Fibroblast of mammary gland (primary cell): ENCODE data around the gene MARCHF2.
A peak's percentile ranks its signal among the peaks of the same experiment; 100 is the strongest.

Experiments used
- DNase-seq: peaks from one replicate; pipeline ENCODE4 v3.0.0-alpha.2; 2010; ENCODE audit warnings: low read depth
- H3K4me3 ChIP-seq: 2 replicates; pipeline ENCODE4 v1.5.1; 2011; ENCODE audit warnings: low read depth, mild to moderate bottlenecking, low read length, moderate library complexity; ENCODE audit not compliant: control insufficient read depth
- TF ChIP-seq, protein P1 (sequence below): conservative IDR thresholded peaks from 2 replicates; pipeline ENCODE4 v1.5.1; 2011; ENCODE audit warnings: low read depth, low read length, inconsistent platforms; ENCODE audit not compliant: control insufficient read depth, insufficient read depth

The MARCHF2 gene

GRCh38 chr19:8392017-8392591 is 21.0 kb upstream of the MARCHF2 start:
- H3K4me3 ChIP-seq = no peak overlapping the region
- peak; percentile 36 for DNase-seq
- TF ChIP-seq, protein P1, sequence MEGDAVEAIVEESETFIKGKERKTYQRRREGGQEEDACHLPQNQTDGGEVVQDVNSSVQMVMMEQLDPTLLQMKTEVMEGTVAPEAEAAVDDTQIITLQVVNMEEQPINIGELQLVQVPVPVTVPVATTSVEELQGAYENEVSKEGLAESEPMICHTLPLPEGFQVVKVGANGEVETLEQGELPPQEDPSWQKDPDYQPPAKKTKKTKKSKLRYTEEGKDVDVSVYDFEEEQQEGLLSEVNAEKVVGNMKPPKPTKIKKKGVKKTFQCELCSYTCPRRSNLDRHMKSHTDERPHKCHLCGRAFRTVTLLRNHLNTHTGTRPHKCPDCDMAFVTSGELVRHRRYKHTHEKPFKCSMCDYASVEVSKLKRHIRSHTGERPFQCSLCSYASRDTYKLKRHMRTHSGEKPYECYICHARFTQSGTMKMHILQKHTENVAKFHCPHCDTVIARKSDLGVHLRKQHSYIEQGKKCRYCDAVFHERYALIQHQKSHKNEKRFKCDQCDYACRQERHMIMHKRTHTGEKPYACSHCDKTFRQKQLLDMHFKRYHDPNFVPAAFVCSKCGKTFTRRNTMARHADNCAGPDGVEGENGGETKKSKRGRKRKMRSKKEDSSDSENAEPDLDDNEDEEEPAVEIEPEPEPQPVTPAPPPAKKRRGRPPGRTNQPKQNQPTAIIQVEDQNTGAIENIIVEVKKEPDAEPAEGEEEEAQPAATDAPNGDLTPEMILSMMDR = no peak

- H3K4me3 ChIP-seq = no peak overlapping the region
- TF ChIP-seq, protein P1 = no peak
- no peak for DNase-seq
These were observed 19.8 kb upstream of the MARCHF2 start for GRCh38 chr19:8393192-8393870.

- H3K4me3 ChIP-seq = no peak overlapping the region
These were observed 19.2 kb upstream of the MARCHF2 start for GRCh38 chr19:8393871-8394250.

DNA sequence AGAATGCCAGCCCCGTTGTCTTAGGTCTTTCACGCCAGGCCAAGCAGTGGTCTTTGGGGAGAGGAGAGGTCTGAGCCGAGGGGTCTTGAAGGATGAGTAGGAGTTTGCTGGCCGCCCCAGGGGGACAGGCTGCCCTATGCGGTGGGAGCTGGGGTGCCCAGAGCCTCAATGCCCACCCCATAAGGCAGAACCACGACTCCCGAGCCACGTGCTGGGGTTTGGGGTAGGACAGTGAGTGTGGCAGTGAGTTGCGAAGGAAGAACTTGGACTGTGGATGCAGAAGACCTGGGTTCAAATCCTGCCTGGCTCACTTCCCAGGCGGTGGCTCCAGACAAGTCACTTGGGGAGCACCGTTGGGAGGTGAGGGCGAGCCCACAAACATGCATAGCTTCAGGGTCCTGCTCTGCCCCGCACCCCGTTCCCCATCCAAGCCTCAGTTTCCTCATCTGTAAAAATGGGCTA is 17.5 kb upstream of the MARCHF2 start:
- TF ChIP-seq, protein P1 = no peak
- H3K4me3 ChIP-seq = no peak overlapping the region
- DNase-seq = no peak

More at GRCh38 chr19:8393871-8394250, 19.2 kb upstream of the MARCHF2 start:
- TF ChIP-seq, protein P1 = no peak
- no peak for DNase-seq

DNA sequence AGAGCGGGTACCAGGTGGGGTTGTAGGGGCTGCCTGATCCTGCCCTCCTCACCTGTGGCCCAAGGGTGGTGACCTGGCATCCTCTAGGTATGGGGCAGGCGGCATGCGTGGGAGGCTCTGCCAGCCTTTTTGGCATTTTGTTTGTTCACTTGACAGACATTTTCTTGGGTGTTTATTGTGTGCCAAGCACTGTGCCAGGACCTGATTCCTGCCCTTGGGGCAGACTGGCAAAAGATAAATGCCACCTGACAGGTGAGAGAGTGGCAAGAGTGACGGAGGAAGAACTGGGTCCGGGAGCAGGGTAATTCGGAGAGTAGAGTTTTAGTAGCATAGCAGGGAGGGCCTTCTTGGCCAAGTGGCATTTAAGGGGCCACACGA is 16.9 kb upstream of the MARCHF2 start:
- no peak overlapping the region for H3K4me3 ChIP-seq
- DNase-seq = no peak
- TF ChIP-seq, protein P1 = no peak

DNA sequence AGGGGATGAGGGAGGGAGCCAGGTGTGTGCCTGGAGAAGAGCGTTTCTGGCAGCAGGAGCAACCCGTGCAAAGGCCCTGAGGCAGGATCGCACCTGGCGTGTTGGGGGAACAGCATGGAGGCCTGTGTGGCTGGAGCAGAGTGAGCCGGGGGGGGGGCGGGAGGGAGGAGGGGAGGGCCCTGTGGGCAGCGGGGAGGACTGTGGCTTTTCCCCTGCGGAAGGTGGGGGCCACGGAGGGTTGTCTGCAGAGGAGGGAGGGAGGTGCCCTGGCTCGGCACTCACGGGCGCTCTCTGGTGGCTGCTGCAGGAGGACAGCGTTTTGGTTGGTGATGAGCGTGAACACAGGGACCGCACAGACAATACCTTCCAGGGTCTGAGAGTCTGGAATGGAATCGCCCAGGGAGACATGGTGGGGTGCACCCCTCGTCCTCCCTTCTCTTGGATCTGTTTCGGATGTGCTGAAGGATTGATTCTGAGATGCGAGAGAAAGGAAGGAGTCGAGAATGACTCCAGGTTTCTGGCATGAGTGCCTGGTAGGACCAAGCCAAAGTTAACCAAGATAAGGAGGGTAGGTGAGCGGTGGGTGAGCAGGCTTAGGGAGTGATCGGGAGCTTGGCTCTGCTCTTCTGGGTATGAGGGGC is 16.4 kb upstream of the MARCHF2 start:
- H3K4me3 ChIP-seq = no peak overlapping the region
- TF ChIP-seq, protein P1 = peak; percentile 79
- DNase-seq = peak; percentile 56

GRCh38 chr19:8397271-8397670 is 15.8 kb upstream of the MARCHF2 start:
- no peak for DNase-seq
- TF ChIP-seq, protein P1 = no peak
- no peak overlapping the region for H3K4me3 ChIP-seq
